Natural killer cell (primary cell): ENCODE measurements around the gene BCL2. TPM values are rescaled to one million over a fixed set of nuclear protein-coding genes. Genes with fewer than 3 reads are reported as not detected.

Experiments
- ATAC-seq, 3 donors: fragments of 150-1000 bp in 2 of 3; fragments of 200-7000 bp in 1 of 3; cut with Tn5 transposase; 1 replicate in 1 of 3; 2 replicates in 2 of 3; pipeline ENCODE4 v1.10.0; 2021; ENCODE audit warnings: mild to moderate bottlenecking in 2 of 3, moderate library complexity in 2 of 3
- DNase-seq, 2 donors: peaks; one replicate each; pipeline versions ENCODE4 v3.0.0 to v3.0.0-alpha.2; 2013 to 2021; ENCODE audit warnings: mixed read lengths in 1 of 2
- H3K27ac ChIP-seq: one replicate; pipeline ENCODE4 v1.5.1; 2013; ENCODE audit warnings: mild to moderate bottlenecking, low read length
- H3K27me3 ChIP-seq: one replicate; pipeline ENCODE4 v1.6.1; 2013; ENCODE audit warnings: low read length; ENCODE audit not compliant: control insufficient read depth, insufficient read depth
- H3K36me3 ChIP-seq: one replicate; pipeline ENCODE4 v1.6.1; 2013; ENCODE audit warnings: low read length; ENCODE audit not compliant: control insufficient read depth, insufficient read depth
- H3K4me1 ChIP-seq: one replicate; pipeline ENCODE4 v1.6.1; 2013; ENCODE audit warnings: low read length; ENCODE audit not compliant: control insufficient read depth, insufficient read depth
- H3K4me3 ChIP-seq: one replicate; pipeline ENCODE4 v1.5.1; 2013; ENCODE audit warnings: low read length
- H3K9me3 ChIP-seq: one replicate; pipeline ENCODE4 v1.6.1; 2013; ENCODE audit warnings: low read length; ENCODE audit not compliant: control insufficient read depth, insufficient read depth
- H3K27ac Mint-ChIP-seq, 2 donors: one replicate each; pipeline ENCODE4 v1.8.0; 2022; ENCODE audit warnings: mild to moderate bottlenecking in 2 of 2, mixed read lengths in 2 of 2, moderate library complexity in 1 of 2
- H3K27me3 Mint-ChIP-seq, 2 donors: one replicate each; pipeline ENCODE4 v1.8.0; 2022; ENCODE audit warnings: low read depth in 2 of 2, mixed read lengths in 2 of 2
- H3K36me3 Mint-ChIP-seq: one replicate; pipeline ENCODE4 v1.8.0; 2022; ENCODE audit warnings: mixed read lengths
- H3K4me1 Mint-ChIP-seq, 2 donors: one replicate each; pipeline ENCODE4 v1.8.0; 2022; ENCODE audit warnings: mixed read lengths in 2 of 2
- H3K4me3 Mint-ChIP-seq: one replicate; pipeline ENCODE4 v1.8.0; 2022; ENCODE audit warnings: mild to moderate bottlenecking, moderate library complexity, mixed read lengths
- H3K9me3 Mint-ChIP-seq, 2 donors: one replicate each; pipeline ENCODE4 v1.8.0; 2022; ENCODE audit warnings: mixed read lengths in 2 of 2
- CTCF ChIP-seq: fragments of 200-600 bp; IDR thresholded peaks from one replicate; pipeline ENCODE4 v1.8.0; 2022; ENCODE audit warnings: antibody characterized with exemption
- WGBS: methylation state at CpG from one replicate; pipeline ENCODE4 v1.1.7; 2013; ENCODE audit warnings: missing lambda C conversion rate; ENCODE audit not compliant: insufficient coverage; 5-methylcytosine and 5-hydroxymethylcytosine counted together
- intact Hi-C: fragments of 100-400 bp; cut with micrococcal nuclease; formaldehyde crosslinking; loops from one replicate; pipeline ENCODE4 v1.14.2; 2022
- total RNA-seq, 4 donors: library from RNA; stranded (reverse); fragments of 120-200 nt in 1 of 4; gene quantifications; one replicate each; pipeline versions ENCODE4 v1.2.3 to v1.2.4, GENCODE V29; 2013 to 2022

The BCL2 gene
- total RNA-seq, 3 donors from 2014 or later (not counting 1 experiment from before 2014, with no cell fraction given), result 28.2 to 64.2 (median 33.4) TPM

- DNase-seq (no peak), ATAC-seq (no peak)
- Mint-ChIP-seq H3K36me3 (no peaks in the 10 kb centered on the region), H3K4me3 (no peak overlapping the region), H3K27me3 (no peaks in the 10 kb centered on the region), H3K4me1 (peaks cover 27 to 43% of the 10 kb centered on the region in 2 donors), H3K9me3 (no peaks in the 10 kb centered on the region), H3K27ac (no peak overlapping the region)
- H3K36me3 ChIP-seq, result no peaks in the 10 kb centered on the region
- intact Hi-C loops, result loop anchor here (10.0 kb wide), 1 partner anchor 54 kb away; no protein-coding TSS in a partner anchor
- no peaks in the 10 kb centered on the region for H3K27me3 ChIP-seq
- H3K4me3 ChIP-seq, result no peak overlapping the region
- H3K27ac ChIP-seq, result no peak overlapping the region
- TF ChIP-seq CTCF, result no peak
- H3K9me3 ChIP-seq, result no peaks in the 10 kb centered on the region
- H3K4me1 ChIP-seq, result peaks cover 22% of the 10 kb centered on the region
- WGBS, result 70% methylated on average over 5 of the region's 5 CpGs
Observed at GRCh38 chr18:63180971-63181376, 138.6 kb downstream of the BCL2 start.

GRCh38 chr18:63180321-63180720 is 139.2 kb downstream of the BCL2 start:
- Histone ChIP-seq H3K4me3 (no peak overlapping the region), H3K27me3 (no peaks in the 10 kb centered on the region), H3K4me1 (peaks cover 22% of the 10 kb centered on the region), H3K27ac (no peak overlapping the region), H3K36me3 (no peaks in the 10 kb centered on the region), H3K9me3 (no peaks in the 10 kb centered on the region)
- DNase-seq (no peak), ATAC-seq (no peak)
- Mint-ChIP-seq H3K4me1 (peaks cover 27 to 48% of the 10 kb centered on the region in 2 donors), H3K4me3 (no peak overlapping the region), H3K36me3 (no peaks in the 10 kb centered on the region), H3K27me3 (no peaks in the 10 kb centered on the region), H3K9me3 (no peaks in the 10 kb centered on the region), H3K27ac (no peak overlapping the region)
- no peak for TF ChIP-seq CTCF
- intact Hi-C loops, result loop anchor here (10.0 kb wide), 1 partner anchor 54 kb away; no protein-coding TSS in a partner anchor
- 89% methylated on average over 9 of the region's 11 CpGs for WGBS

- no peak overlapping the region for H3K4me3 Mint-ChIP-seq
- H3K27me3 Mint-ChIP-seq, result no peaks in the 10 kb centered on the region
- H3K27ac Mint-ChIP-seq, result no peak overlapping the region
- WGBS, result 99% methylated on average over 9 of the region's 9 CpGs
- ATAC-seq (no peak), DNase-seq (no peak)
- intact Hi-C loops, result no loop called here
- Histone ChIP-seq H3K4me1 (peaks cover 22% of the 10 kb centered on the region), H3K27me3 (no peaks in the 10 kb centered on the region), H3K27ac (no peak overlapping the region), H3K9me3 (no peaks in the 10 kb centered on the region), H3K4me3 (no peak overlapping the region), H3K36me3 (no peaks in the 10 kb centered on the region)
- peaks cover 27 to 47% of the 10 kb centered on the region in 2 donors for H3K4me1 Mint-ChIP-seq
- no peaks in the 10 kb centered on the region for H3K36me3 Mint-ChIP-seq
- no peaks in the 10 kb centered on the region for H3K9me3 Mint-ChIP-seq
- TF ChIP-seq CTCF, result no peak
Observed at GRCh38 chr18:63179422-63179821, 140.1 kb downstream of the BCL2 start.

- Mint-ChIP-seq H3K4me1 (peaks cover 26 to 46% of the 10 kb centered on the region in 2 donors), H3K9me3 (no peaks in the 10 kb centered on the region), H3K27ac (no peak overlapping the region), H3K27me3 (no peaks in the 10 kb centered on the region), H3K36me3 (no peaks in the 10 kb centered on the region), H3K4me3 (no peak overlapping the region)
- Histone ChIP-seq H3K27me3 (no peaks in the 10 kb centered on the region), H3K9me3 (no peaks in the 10 kb centered on the region), H3K27ac (no peak overlapping the region), H3K4me3 (no peak overlapping the region), H3K4me1 (peaks cover 19% of the 10 kb centered on the region), H3K36me3 (no peaks in the 10 kb centered on the region)
- DNase-seq, result no peak
- 100% methylated on average over 2 of the region's 2 CpGs for WGBS
- ATAC-seq, result no peak
- TF ChIP-seq CTCF, result no peak
- intact Hi-C loops, result no loop called here
Observed at GRCh38 chr18:63178971-63179370, 140.6 kb downstream of the BCL2 start.
